HepG2 (cell line): ENCODE measurements around the gene SLC17A9. TPM values are rescaled to one million over a fixed set of nuclear protein-coding genes. Genes with fewer than 3 reads are reported as not detected.

Source experiments
- AKAP8 ChIP-seq: sonication (generic); formaldehyde crosslinking; IDR thresholded peaks from 2 replicates; pipeline ENCODE4 v1.5.1; 2020; ENCODE audit warnings: mild to moderate bottlenecking, missing genetic modification reagents
- ARHGAP35 ChIP-seq: sonication (generic); formaldehyde crosslinking; IDR thresholded peaks from 2 replicates; pipeline ENCODE4 v1.9.0; 2022; ENCODE audit warnings: mild to moderate bottlenecking, inconsistent platforms, moderate library complexity, missing genetic modification reagents, borderline replicate concordance
- ATF6 ChIP-seq: sonication (generic); formaldehyde crosslinking; conservative IDR thresholded peaks from 2 replicates; pipeline ENCODE4 v1.4.0; 2020; ENCODE audit warnings: missing genetic modification reagents
- FIP1L1 ChIP-seq: fragments of 200-400 bp; formaldehyde crosslinking; IDR thresholded peaks from 2 replicates; pipeline ENCODE4 v1.6.1; 2018; ENCODE audit warnings: low read depth, mild to moderate bottlenecking, low read length, moderate library complexity, borderline replicate concordance; ENCODE audit not compliant: insufficient read depth
- FLYWCH1 ChIP-seq: sonication (generic); formaldehyde crosslinking; IDR thresholded peaks from 2 replicates; pipeline ENCODE4 v1.8.1; 2023; ENCODE audit warnings: mild to moderate bottlenecking, missing genetic modification reagents
- HOXA7 ChIP-seq: sonication (generic); formaldehyde crosslinking; IDR thresholded peaks from 2 replicates; pipeline ENCODE4 v1.8.1; 2022; ENCODE audit warnings: mild to moderate bottlenecking, missing genetic modification reagents, moderate library complexity
- MYNN ChIP-seq: sonication (generic); formaldehyde crosslinking; IDR thresholded peaks from 2 replicates; pipeline ENCODE4 v1.4.0; 2020; ENCODE audit warnings: mild to moderate bottlenecking, low read depth, missing genetic modification reagents
- NAIF1 ChIP-seq: sonication (generic); formaldehyde crosslinking; IDR thresholded peaks from 2 replicates; pipeline ENCODE4 v1.5.0; 2020; ENCODE audit warnings: mild to moderate bottlenecking, missing genetic modification reagents, borderline replicate concordance
- NFKBIZ ChIP-seq: IDR thresholded peaks from 2 replicates; pipeline ENCODE4 v1.6.1; 2018; ENCODE audit warnings: missing genetic modification reagents, missing compliant biosample characterization
- SAFB2 ChIP-seq: sonication (generic); formaldehyde crosslinking; IDR thresholded peaks from 2 replicates; pipeline ENCODE4 v1.5.1; 2020; ENCODE audit warnings: missing genetic modification reagents, low read depth, mild to moderate bottlenecking, borderline replicate concordance
- SALL2 ChIP-seq: sonication (generic); formaldehyde crosslinking; IDR thresholded peaks from 2 replicates; pipeline ENCODE4 v1.8.1; 2023; ENCODE audit warnings: mild to moderate bottlenecking, missing genetic modification reagents, inconsistent platforms
- SMAD1 ChIP-seq: sonication (generic); formaldehyde crosslinking; IDR thresholded peaks from 2 replicates; pipeline ENCODE4 v1.4.0; 2020; ENCODE audit warnings: missing genetic modification reagents, low read depth, mild to moderate bottlenecking, borderline replicate concordance
- TAF15 ChIP-seq: fragments of 200-400 bp; formaldehyde crosslinking; IDR thresholded peaks from one replicate; pipeline ENCODE4 v1.6.1; 2018; ENCODE audit warnings: mild to moderate bottlenecking, low read depth, low read length; ENCODE audit not compliant: poor library complexity, severe bottlenecking
- TCF7 ChIP-seq: sonication (generic); IDR thresholded peaks from 2 replicates; pipeline ENCODE4 v1.6.1; 2016; ENCODE audit warnings: antibody characterized with exemption, low read depth
- TEAD3 ChIP-seq: optimal IDR thresholded peaks from 2 replicates; pipeline ENCODE3; 2016; ENCODE audit warnings: borderline replicate concordance
- ZNF160 ChIP-seq: sonication (generic); formaldehyde crosslinking; IDR thresholded peaks from 2 replicates; pipeline ENCODE4 v1.8.0; 2022; ENCODE audit warnings: mild to moderate bottlenecking, inconsistent platforms, missing genetic modification reagents
- polyA plus RNA-seq, 8 experiments: library from polyadenylated mRNA; depleted of rRNA in 3 of 8; stranded (reverse) in 7 of 8; unstranded in 1 of 8; fragments of >200 nt; fragmentation: Illumina TruSeq in 4 of 8; extraction: Trizol in 4 of 8; gene quantifications; 2 replicates each; pipeline versions ENCODE4 v1.2.1 to v1.2.3, GENCODE V29; 2011 to 2016; ENCODE audit warnings: low read depth in 4 of 8, missing spikeins in 1 of 8, mixed read lengths in 1 of 8; ENCODE audit not compliant: insufficient read depth in 1 of 8
- total RNA-seq, 5 experiments: library from RNA; depleted of rRNA; stranded (reverse); fragments of >200 nt; fragmentation: Illumina TruSeq; extraction: Trizol; gene quantifications; 2 replicates each; pipeline ENCODE4 v1.2.3, GENCODE V29; 2016; ENCODE audit warnings: low read depth in 1 of 5
- TF ChIP-seq, protein P1 (sequence below): sonication (generic); formaldehyde crosslinking; IDR thresholded peaks from 2 replicates; pipeline ENCODE4 v1.8.1; 2022; ENCODE audit warnings: low read depth, mild to moderate bottlenecking, missing genetic modification reagents
- TF ChIP-seq, protein P2 (sequence below): sonication (generic); formaldehyde crosslinking; IDR thresholded peaks from 2 replicates; pipeline ENCODE4 v1.8.0; 2022; ENCODE audit warnings: mild to moderate bottlenecking, missing genetic modification reagents, borderline replicate concordance
- TF ChIP-seq, protein P3 (sequence below): sonication (generic); formaldehyde crosslinking; IDR thresholded peaks from 2 replicates; pipeline ENCODE4 v1.4.0; 2020; ENCODE audit warnings: mild to moderate bottlenecking, missing genetic modification reagents
- TF ChIP-seq, protein P4 (sequence below): sonication (generic); formaldehyde crosslinking; IDR thresholded peaks from 2 replicates; pipeline ENCODE4 v1.5.0; 2020; ENCODE audit warnings: mild to moderate bottlenecking, missing genetic modification reagents, moderate library complexity

SLC17A9 gene
- total and polyA plus RNA-seq, 2 of the 13 experiments (the other 11 are each of a cell fraction or from before 2014, with no cell fraction given): 110 to 191 TPM

DNA sequence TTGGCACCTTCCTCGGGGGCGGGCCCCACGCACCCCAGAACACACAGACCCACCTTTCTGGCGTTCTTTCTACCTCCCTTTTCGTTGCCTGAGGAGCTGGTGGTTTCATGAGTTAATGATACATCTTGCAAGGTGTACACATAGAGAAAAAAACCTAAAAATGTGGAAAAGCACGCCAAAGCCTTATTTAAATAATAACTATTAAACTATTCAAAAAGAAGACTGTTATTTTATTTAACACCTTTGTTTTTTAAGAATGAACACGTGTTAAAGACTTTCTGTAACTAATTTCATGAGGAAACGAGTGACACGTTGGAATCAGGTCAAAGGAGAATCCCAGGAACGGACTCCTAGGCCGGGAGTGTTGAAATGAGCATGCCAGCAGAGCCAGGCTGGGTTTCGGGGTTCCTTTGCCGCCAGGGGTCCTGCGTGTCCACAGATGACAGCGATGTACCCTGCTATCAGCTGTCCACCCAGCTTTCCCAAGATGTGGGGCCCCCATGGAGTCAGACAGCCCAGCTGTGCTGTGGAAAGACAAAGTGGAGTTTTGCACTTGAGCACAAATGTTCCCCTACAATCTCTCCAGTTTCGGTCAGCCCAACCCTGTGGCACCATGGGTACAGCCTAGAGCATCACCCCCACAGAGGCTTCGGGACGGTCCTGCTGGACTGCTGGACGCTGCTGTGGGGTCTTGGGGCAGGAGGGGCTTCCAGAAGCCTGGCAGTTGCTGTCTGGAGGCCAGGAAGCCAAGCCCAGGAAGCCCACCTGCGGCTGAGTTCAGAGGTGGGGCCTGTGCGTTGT, 16.1 kb downstream of the SLC17A9 start (continued):
- TF ChIP-seq, protein P1, sequence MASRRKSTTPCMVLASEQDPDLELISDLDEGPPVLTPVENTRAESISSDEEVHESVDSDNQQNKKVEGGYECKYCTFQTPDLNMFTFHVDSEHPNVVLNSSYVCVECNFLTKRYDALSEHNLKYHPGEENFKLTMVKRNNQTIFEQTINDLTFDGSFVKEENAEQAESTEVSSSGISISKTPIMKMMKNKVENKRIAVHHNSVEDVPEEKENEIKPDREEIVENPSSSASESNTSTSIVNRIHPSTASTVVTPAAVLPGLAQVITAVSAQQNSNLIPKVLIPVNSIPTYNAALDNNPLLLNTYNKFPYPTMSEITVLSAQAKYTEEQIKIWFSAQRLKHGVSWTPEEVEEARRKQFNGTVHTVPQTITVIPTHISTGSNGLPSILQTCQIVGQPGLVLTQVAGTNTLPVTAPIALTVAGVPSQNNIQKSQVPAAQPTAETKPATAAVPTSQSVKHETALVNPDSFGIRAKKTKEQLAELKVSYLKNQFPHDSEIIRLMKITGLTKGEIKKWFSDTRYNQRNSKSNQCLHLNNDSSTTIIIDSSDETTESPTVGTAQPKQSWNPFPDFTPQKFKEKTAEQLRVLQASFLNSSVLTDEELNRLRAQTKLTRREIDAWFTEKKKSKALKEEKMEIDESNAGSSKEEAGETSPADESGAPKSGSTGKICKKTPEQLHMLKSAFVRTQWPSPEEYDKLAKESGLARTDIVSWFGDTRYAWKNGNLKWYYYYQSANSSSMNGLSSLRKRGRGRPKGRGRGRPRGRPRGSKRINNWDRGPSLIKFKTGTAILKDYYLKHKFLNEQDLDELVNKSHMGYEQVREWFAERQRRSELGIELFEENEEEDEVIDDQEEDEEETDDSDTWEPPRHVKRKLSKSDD (CRISPR knock-in tag): no peak
- peak; percentile 74; the same call in 1 of the 2 replicates for TF ChIP-seq ARHGAP35 (CRISPR knock-in tag)
- TF ChIP-seq, protein P2, sequence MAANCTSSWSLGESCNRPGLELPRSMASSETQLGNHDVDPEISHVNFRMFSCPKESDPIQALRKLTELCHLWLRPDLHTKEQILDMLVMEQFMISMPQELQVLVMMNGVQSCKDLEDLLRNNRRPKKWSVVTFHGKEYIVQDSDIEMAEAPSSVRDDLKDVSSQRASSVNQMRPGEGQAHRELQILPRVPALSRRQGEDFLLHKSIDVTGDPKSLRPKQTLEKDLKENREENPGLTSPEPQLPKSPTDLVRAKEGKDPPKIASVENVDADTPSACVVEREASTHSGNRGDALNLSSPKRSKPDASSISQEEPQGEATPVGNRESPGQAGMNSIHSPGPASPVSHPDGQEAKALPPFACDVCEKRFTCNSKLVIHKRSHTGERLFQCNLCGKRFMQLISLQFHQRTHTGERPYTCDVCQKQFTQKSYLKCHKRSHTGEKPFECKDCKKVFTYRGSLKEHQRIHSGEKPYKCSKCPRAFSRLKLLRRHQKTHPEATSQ (CRISPR knock-in tag): 0 out of 2 replicates have a peak, but pooled peaks have one; percentile 65
- no peak for TF ChIP-seq MYNN (CRISPR knock-in tag)
- no peak for TF ChIP-seq TEAD3 (CRISPR knock-in tag)
- peak; percentile 100 for TF ChIP-seq FIP1L1
- no peak for TF ChIP-seq NAIF1 (CRISPR knock-in tag)
- no peak for TF ChIP-seq SALL2
- peak; percentile 79 for TF ChIP-seq TAF15
- peak; percentile 100 for TF ChIP-seq AKAP8 (CRISPR knock-in tag)
- TF ChIP-seq, protein P3, sequence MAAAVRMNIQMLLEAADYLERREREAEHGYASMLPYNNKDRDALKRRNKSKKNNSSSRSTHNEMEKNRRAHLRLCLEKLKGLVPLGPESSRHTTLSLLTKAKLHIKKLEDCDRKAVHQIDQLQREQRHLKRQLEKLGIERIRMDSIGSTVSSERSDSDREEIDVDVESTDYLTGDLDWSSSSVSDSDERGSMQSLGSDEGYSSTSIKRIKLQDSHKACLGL (CRISPR knock-in tag): no peak
- no peak for TF ChIP-seq NFKBIZ
- TF ChIP-seq HOXA7: peak; percentile 72; the same call in 1 of the 2 replicates
- TF ChIP-seq, protein P4, sequence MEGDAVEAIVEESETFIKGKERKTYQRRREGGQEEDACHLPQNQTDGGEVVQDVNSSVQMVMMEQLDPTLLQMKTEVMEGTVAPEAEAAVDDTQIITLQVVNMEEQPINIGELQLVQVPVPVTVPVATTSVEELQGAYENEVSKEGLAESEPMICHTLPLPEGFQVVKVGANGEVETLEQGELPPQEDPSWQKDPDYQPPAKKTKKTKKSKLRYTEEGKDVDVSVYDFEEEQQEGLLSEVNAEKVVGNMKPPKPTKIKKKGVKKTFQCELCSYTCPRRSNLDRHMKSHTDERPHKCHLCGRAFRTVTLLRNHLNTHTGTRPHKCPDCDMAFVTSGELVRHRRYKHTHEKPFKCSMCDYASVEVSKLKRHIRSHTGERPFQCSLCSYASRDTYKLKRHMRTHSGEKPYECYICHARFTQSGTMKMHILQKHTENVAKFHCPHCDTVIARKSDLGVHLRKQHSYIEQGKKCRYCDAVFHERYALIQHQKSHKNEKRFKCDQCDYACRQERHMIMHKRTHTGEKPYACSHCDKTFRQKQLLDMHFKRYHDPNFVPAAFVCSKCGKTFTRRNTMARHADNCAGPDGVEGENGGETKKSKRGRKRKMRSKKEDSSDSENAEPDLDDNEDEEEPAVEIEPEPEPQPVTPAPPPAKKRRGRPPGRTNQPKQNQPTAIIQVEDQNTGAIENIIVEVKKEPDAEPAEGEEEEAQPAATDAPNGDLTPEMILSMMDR: peak; percentile 37; the same call in 1 of the 2 replicates
- TF ChIP-seq TCF7: no peak
- no peak for TF ChIP-seq ATF6 (CRISPR knock-in tag)
- no peak for TF ChIP-seq SMAD1 (CRISPR knock-in tag)
- no peak for TF ChIP-seq ZNF160 (CRISPR knock-in tag)
- no peak for TF ChIP-seq SAFB2 (CRISPR knock-in tag)
- no peak for TF ChIP-seq FLYWCH1
